ENCODE data around the gene COX6A2.
A peak's percentile ranks its signal among the peaks of the same experiment; 100 is the strongest.

Gene COX6A2

DNA sequence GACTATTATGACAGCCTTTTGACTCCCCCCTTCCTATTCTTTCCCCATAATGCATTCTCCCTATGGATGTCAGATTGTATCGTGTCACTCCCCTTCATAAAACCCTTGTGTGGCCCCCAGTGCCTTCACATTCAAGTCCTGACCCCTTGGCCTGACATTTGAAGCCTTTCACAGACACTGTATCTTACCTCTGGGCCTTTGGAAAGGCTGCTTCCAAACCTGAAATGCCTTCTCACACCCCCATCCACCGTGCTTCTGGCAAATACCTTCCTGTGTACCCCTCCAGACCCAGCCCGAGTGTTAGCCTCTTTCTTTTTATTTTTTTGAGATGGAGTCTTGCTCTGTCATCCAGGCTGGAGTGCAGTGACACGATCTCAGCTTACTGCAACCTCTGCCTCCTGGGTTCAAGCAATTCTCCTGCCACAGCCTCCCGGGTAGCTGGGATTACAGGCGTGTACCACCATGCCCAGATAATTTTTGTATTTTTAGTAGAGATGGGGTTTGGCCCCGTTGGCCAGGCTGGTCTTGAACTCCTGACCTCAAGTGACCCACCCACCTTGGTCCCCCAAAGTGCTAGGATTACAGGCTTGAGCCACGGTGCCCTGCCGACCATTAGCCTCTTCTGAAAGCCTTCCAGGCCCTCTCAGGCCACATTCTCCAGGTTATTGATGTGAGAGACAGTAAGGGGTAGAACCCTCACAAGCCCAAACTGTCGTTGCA, 33.2 kb upstream of the COX6A2 start:
- no peak for DNase-seq (ENCODE audit: low read depth)
- TF ChIP-seq, protein P1, sequence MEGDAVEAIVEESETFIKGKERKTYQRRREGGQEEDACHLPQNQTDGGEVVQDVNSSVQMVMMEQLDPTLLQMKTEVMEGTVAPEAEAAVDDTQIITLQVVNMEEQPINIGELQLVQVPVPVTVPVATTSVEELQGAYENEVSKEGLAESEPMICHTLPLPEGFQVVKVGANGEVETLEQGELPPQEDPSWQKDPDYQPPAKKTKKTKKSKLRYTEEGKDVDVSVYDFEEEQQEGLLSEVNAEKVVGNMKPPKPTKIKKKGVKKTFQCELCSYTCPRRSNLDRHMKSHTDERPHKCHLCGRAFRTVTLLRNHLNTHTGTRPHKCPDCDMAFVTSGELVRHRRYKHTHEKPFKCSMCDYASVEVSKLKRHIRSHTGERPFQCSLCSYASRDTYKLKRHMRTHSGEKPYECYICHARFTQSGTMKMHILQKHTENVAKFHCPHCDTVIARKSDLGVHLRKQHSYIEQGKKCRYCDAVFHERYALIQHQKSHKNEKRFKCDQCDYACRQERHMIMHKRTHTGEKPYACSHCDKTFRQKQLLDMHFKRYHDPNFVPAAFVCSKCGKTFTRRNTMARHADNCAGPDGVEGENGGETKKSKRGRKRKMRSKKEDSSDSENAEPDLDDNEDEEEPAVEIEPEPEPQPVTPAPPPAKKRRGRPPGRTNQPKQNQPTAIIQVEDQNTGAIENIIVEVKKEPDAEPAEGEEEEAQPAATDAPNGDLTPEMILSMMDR (IDR thresholded peaks at IDR 0.05; ENCODE audit: low read depth, low read length, missing control alignments): no peak
- no peak overlapping the region for H3K4me3 ChIP-seq (ENCODE audit: low read depth, low read length)

DNA sequence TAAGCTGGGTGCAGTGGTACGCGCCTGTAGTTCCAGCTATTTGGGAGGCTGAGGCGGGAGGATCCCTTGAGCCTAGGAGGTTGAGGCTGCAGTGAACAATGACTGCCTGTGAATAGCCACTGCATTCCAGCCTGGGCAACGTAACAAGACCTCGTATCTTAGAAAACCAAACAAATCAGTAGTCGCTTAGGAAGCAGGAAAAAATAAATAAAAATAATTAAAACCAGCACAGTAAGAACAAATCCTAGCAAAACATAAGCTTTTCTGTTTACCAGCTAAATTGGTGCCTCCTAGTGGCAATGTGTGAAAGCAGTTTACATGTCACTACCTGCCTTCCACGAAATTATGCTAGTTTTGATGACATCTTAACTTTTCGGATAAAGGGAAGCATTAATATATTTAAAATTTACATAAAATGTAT, 32.4 kb upstream of the COX6A2 start:
- TF ChIP-seq, protein P1 (IDR thresholded peaks at IDR 0.05; ENCODE audit: low read depth, low read length, missing control alignments): peak; percentile 63
- peak overlapping the region; percentile 75 for H3K4me3 ChIP-seq (ENCODE audit: low read depth, low read length)
- no peak for DNase-seq (ENCODE audit: low read depth)

DNA sequence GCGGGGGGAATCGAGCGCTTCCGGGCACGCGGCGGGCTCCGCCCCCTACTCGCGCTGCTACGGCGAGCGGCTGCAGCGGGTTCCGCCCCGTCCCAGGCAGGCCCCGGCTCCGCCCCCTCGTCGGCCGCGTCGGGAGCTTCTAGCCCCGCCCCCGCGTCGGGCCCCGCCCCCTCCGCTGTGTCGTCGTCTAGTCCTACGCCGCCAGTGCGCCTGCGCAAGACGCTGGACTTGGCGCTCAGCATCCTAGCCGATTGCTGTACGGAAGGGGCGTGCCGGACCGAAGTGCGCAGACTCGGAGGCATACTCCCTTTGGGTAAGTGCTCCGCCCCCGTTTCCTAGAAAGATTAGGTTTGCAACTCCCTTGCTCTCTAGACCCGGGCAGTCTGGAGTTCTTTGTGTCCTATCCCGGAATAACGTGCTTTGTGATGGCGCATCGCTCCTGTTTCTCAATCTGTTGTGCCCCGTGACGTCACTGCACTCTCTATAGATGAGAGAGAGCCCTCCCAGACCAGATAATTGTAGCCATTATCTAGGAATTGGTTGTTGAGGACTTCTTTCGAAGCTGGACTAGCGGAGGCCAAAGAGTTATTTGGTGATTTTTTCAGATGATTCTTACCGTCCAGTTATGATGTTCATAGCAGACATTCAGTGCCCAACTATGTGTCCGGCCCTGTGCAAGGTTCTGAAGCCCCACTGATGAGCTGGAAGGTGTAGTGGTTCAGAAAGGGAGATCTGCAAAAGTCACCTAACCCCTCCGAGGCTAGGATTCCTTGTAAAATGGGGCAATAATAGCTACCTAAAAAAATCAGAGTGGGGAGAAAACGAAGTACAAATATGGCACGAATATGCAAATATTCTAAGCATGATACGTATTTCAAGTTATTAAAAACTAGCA, 31.8 kb upstream of the COX6A2 start:
- peak; percentile 97 for DNase-seq (ENCODE audit: low read depth)
- H3K4me3 ChIP-seq (ENCODE audit: low read depth, low read length): peak overlapping the region; percentile 97
- TF ChIP-seq, protein P1 (IDR thresholded peaks at IDR 0.05; ENCODE audit: low read depth, low read length, missing control alignments): no peak

DNA sequence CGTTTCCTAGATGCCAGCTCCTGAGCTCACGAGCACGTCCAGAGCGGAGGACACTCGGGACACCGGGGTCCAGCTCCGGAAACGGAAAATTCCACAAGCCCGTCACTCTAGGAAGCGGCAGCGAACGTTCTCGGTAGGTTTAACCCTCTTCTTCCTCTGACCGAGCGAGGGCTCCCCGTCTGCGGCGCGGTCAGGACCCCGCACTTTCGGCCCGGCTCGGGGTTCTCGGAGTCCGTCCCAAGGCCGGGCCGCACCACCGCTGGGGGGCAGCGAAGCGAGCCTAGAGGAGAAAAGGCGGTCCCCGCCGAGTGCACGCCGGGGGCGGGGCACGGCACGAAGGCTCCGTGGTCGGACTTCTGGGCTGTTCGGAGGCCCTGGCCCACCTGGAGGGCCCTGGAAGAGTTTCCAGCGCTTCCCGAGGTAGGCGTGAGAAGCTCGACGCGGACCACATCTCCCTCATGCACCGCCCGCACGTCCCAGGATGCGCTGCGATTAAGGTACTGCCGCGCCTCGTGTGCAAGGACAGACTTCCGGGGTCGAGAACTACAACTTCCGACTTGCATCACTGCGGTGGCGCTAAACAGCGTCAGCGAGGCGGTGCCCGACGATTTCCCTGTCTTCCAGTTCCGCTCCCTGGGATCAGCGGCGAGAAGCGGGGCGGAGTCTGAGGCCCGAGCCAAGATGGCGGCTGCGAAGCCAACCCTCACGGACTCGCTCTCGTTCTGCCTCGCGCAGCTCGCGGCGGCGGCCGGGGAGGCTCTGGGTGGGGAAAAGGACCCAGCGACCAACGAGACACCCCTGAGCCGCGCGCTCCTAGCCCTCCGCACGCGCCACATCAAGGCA, 30.9 kb upstream of the COX6A2 start, which contains the start of gene ARMC5:
Gene ARMC5, plus strand, starts transcription at position 658 of the 843 bp plus-strand sequence. Its CDS starts 24 bp downstream, at position 682.
- DNase-seq (ENCODE audit: low read depth): peak; percentile 97
- TF ChIP-seq, protein P1 (IDR thresholded peaks at IDR 0.05; ENCODE audit: low read depth, low read length, missing control alignments): peak; percentile 67
- peak within 1 kb of the TSS; percentile 97 for H3K4me3 ChIP-seq (ENCODE audit: low read depth, low read length)

DNA sequence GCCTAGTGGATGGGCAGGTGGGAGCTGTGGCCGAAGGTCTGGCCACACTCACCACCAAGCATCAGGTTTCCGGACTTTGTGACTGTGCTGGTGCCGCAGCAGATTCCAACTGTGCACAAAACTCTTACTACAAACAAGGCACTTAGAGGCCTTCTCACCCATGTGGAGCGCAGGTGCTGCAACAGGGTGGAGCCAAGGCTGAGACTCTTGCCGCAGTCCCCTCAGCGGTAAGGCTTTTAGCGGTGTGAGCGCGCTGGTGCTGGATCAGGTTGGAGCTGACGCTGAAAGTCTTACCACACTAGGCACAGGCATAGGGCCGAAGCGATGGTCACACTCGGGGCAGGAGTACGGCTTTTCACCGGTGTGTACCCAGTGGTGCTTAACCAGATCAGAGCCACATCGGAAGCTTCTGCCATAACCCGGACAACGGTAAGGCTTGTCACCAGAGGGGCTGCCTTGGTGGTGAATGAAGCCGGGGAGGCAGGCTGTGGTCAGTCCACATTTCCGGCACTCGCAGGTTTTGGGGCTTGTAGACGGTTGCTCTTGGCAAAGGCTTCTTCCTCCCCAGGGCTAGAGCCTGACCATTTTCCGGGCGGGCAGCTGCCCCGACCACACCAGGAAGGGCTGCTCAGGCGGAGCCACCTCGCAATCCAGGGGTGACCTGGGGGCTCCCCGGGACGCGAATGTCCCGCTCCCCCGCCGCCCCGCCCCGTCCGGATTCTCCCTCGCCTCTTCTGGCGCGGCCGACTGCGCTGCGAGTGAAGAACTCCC, 30.1 kb upstream of the COX6A2 start:
- TF ChIP-seq, protein P1 (IDR thresholded peaks at IDR 0.05; ENCODE audit: low read depth, low read length, missing control alignments): peak; percentile 43
- no peak for DNase-seq (ENCODE audit: low read depth)
- H3K4me3 ChIP-seq (ENCODE audit: low read depth, low read length): peak overlapping the region; percentile 97

DNA sequence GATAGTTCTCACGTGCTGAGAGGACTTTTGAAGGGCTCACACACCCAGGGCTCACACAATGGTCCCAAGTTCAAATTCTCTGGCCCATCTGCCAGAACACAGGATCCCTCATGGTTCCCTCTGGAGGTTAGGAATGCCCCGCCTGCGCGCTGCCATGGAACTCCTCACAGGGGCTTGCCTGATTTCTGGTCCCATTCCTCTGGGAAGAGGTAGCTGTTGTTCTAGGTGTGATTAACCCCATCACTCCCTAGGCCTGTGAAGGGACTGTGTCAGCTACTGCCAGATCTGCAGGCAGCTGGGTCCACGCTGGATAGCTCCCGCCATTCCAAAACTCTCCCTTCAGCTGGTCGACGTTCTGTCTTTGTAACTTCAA, 28.8 kb upstream of the COX6A2 start:
- no peak for DNase-seq (ENCODE audit: low read depth)
- TF ChIP-seq, protein P1 (IDR thresholded peaks at IDR 0.05; ENCODE audit: low read depth, low read length, missing control alignments): no peak
- peak overlapping the region; percentile 97; the same call in 1 of the 2 replicates for H3K4me3 ChIP-seq (ENCODE audit: low read depth, low read length)

Measured in GM12864 (cell line).